GM18870 (cell line): ENCODE measurements around the gene RELA.

Experiments
- ATAC-seq: cut with Tn5 transposase; IDR thresholded peaks from one replicate; pipeline ENCODE4 v1.9.1; 2021; ENCODE audit warnings: moderate library complexity; ENCODE audit not compliant: unreplicated experiment

The RELA gene

GRCh38 chr11:65615229-65615949 lies 47.3 kb downstream of the RELA start, which contains the start of gene PCNX3:
PCNX3 (plus strand) TSS chr11:65615776; CDS start chr11:65616312, 536 bp downstream.
- peak; percentile 80 for ATAC-seq

DNA sequence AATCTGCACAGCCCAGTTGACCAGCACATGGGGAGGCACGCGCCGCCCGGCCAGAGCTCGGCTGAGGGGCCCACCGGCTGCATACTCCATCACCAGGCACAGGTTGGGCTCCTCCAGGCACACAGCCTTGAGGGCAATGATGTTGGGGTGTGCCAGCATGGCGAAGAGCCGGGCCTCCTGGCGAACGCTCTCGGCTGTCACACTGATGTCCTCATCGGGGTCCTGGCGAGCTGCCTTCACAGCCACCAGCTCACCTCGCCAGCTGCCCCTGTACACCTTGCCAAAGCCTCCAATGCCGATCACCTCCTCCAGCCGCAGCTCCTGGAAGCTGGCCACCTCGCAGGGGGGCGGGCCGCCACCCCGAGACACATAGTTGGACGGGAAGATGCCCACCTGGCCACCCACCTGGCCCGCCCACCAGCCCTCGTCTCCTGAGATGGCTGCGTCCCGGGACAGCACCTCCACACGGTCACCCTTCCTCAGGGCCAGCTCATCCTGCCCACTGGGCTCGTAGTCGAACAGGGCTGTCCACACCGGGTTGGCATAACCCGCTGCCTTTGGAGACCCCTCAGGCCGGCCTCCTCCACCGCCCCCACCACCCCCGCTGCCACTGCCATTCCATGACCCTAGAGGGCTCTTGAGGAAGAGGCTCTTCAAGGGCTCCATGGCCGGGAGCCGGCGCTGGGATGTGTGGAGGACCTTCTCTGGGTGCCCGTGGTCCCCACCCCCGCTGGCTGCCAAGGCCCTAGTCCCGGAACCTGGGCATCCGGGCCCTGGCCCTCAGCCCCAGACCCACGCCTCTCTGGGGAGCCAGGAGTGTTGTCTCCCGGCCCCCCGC lies 49.4 kb downstream of the RELA start:
- no peak for ATAC-seq

DNA sequence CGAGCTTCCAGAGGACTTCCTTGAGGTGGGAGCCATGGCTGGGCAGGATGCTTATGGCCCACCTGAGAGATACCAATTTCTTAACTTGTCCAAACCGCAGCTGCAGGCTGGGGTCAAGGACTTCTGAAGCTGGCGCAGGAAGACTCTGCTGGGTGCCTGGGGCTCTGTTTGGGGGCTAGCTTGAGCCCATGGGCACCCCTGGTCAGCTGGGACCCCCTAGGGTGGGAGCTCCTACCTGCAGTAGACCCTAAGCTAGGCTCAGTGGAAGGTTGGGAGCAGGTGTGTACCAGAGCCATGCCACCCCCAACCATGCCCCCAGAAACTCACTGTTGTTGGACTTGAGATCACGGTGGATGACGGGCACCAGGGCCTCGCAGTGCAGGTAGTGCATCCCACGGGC lies 50.0 kb downstream of the RELA start:
- ATAC-seq: no peak

- no peak for ATAC-seq
Measured at GRCh38 chr11:65611758-65612603, 50.7 kb downstream of the RELA start.

DNA sequence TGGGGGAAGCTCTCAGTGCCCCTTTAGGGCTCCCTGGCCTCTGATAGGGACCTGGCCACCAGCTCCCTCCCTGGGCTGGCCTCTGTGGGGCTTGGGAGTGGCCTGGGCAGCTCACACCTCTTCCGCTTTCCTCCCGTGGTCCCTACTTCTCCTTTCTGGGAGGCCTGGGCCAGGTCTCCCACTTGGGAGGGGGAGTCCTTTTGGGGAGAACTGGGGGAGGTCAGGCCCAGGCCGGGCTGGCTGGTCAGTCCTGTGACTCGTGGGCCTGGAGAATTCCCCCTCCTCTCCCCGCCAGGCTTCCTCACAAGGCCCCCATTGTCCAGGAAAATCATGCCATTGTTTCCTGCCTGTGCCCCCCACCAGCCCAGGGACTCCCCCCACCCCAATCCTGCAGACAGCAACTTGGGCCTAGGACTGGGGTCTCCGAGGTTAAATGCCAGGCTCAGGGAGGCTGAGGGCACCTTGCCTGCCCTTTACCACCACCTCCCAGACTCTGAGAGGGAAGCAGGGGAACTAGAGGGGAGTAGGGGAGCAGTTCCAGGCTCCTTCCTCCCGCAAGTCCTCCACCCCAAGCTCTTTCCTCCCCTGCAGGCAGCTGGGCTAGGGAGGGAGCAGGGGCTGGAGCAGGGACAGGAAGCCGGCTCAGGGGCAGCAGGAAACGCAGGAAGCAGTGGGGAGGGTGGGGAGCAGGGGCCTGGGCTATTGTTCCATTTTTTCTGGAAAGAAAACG lies 51.5 kb downstream of the RELA start:
- no peak for ATAC-seq

- ATAC-seq: no peak
Measured at GRCh38 chr11:65610404-65610803, 52.3 kb downstream of the RELA start.

GRCh38 chr11:65609665-65610064 lies 53.1 kb downstream of the RELA start:
- ATAC-seq: no peak

DNA sequence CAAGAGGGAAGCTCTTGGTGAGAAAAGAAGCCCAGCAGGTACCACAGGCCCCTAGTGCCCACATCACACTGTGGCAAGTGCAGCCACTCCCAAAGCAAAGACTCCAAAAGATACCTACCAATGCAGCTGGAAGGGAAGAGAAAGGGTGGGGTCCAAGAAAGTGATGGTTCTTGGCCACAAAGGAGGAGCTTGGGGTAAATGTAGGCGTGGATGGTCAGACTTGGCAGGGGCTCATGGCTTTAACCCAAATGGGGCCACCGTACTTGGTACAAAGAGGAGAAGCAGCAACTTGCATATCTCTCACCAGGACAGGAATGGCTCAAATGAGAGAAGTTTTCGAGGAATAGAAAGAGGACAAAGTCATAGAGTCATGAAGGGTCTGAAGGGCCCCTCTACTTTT lies 53.5 kb downstream of the RELA start:
- ATAC-seq: no peak

DNA sequence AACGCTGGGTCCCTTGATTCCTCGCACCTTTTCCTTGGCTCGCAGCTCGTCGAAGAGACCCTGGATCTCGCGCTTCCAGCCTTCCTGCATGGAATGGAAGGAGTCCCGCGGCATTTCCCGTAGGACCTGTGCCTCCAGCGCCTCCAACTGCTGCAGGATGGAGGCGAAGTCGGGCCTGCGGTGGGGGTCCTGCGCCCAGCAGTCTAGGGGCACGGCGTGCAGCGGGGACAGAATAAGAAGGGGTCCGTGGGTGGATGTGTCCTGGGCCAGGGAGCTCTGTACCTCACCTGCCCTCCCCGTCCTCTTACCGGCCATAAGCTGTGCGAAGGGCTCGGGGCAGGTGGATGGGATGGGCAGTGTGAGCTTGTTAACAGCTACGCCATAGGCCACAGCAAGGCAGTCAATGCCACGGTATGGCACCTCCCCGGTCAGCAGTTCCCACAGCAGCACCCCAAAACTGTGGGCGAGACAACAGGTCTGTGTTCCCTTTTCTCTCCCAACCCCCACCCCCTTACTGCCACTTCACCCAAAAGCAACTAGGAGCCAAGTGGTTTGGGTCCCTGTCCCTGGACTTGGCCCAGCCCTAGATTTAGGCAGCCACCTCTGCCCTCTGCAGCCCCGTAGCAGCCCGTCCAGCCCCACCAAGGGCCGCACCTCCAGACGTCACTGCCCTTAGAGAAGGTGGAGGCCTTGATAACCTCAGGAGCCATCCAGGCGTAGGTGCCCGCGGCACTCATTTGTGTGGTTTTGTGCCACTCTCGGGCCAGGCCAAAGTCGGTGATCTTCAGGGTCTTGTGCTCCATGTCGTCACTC lies 54.9 kb downstream of the RELA start:
- ATAC-seq: no peak

GRCh38 chr11:65606876-65607613 lies 55.7 kb downstream of the RELA start:
- ATAC-seq: no peak

- no peak for ATAC-seq
Measured at GRCh38 chr11:65604258-65604657, 58.5 kb downstream of the RELA start.
